ENCODE data around the gene BCLAF1.

Gene BCLAF1

DNA sequence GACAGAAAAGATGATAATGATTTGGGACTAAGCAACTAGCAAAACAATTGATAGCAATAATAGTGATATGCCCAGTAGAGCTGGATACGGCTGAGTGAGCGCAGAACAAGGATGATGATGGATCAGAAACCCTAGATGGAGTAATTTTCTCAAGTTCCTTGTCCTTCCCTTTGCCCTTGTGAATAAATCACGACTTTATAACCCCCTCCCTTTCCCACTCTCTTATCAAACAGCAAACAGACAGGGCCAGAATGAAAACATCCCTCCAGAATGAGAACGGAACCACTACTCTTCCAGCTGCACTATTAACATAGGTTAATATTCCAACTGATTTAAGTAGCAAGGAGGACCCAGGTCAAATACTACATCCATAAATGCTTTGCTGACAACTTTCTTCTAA is 38.3 kb downstream of the BCLAF1 start:
- DNase-seq (ENCODE audit: low read depth), result no peak
- TF ChIP-seq, protein P1, sequence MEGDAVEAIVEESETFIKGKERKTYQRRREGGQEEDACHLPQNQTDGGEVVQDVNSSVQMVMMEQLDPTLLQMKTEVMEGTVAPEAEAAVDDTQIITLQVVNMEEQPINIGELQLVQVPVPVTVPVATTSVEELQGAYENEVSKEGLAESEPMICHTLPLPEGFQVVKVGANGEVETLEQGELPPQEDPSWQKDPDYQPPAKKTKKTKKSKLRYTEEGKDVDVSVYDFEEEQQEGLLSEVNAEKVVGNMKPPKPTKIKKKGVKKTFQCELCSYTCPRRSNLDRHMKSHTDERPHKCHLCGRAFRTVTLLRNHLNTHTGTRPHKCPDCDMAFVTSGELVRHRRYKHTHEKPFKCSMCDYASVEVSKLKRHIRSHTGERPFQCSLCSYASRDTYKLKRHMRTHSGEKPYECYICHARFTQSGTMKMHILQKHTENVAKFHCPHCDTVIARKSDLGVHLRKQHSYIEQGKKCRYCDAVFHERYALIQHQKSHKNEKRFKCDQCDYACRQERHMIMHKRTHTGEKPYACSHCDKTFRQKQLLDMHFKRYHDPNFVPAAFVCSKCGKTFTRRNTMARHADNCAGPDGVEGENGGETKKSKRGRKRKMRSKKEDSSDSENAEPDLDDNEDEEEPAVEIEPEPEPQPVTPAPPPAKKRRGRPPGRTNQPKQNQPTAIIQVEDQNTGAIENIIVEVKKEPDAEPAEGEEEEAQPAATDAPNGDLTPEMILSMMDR (IDR thresholded peaks at IDR 0.05; ENCODE audit: insufficient read depth, low read depth, low read length, missing control alignments), result no peak
- no peak overlapping the region for H3K4me3 ChIP-seq (ENCODE audit: low read length)

DNA sequence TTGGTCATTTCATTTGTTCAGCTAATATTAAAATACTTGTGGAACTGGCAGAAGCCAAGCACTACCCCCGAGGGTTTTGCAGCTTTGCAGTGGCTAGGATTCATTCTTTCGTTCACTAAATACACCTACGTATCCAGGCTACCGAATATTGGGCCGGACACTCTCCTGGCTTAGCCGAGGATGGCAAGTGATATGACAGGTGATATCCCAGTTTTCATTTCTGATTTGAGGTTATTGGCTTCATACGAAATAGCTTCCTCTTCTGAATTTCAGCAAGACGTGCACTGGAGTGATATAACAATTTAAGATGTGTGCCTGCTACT is 39.0 kb downstream of the BCLAF1 start:
- peak overlapping the region; percentile 87 for H3K4me3 ChIP-seq (ENCODE audit: low read length)
- TF ChIP-seq, protein P1 (IDR thresholded peaks at IDR 0.05; ENCODE audit: insufficient read depth, low read depth, low read length, missing control alignments), result no peak
- DNase-seq (ENCODE audit: low read depth), result no peak

DNA sequence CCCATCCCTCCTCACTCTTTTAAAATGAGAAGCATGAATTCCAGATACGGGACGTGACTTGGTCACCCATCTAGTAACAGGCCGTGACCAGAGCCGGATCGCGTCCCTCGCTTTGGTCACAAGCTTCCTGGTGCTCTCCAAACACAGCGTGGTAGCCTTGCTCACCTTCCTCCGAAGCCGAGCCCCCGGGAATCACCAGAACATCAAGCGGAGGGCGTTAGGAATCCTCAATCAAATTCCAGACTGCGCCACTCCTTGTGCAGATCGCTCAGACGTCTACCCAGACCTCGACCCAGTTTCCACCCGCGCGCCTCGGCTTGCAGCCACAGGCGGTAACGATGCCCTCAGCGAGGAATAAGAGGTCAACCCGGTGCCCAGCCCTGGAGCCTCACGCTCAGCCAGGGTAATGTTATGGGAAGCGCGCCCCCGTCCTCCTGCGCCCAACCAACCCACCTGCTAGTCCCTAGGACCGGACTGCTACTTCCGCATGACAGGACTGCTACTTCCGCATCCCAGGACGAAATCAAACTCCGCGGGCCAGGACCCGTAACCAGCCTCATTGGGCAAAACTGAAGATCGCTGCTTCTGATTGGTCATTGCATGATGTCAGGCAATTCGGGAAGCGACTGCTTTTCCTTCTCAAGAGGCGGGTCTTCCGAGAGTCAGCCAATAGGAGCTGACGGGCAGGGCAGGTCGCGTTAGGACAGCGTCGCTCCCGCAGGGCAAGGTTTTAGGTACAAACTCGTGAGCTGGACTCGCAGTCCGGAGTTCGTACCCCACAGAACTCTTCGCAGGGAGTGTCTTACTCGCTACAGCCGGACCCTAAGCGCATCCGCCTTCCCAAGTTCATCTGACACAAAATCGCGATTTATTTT is 39.6 kb downstream of the BCLAF1 start, which contains the start of gene MTFR2:
Gene MTFR2 (minus strand): TSS at position 501 of the 875 bp plus-strand sequence. CDS start 1,212 bp downstream, outside the sequence.
- peak within 1 kb of the TSS; percentile 87 for H3K4me3 ChIP-seq (ENCODE audit: low read length)
- TF ChIP-seq, protein P1 (IDR thresholded peaks at IDR 0.05; ENCODE audit: insufficient read depth, low read depth, low read length, missing control alignments), result no peak
- DNase-seq (ENCODE audit: low read depth), result peak; percentile 100

DNA sequence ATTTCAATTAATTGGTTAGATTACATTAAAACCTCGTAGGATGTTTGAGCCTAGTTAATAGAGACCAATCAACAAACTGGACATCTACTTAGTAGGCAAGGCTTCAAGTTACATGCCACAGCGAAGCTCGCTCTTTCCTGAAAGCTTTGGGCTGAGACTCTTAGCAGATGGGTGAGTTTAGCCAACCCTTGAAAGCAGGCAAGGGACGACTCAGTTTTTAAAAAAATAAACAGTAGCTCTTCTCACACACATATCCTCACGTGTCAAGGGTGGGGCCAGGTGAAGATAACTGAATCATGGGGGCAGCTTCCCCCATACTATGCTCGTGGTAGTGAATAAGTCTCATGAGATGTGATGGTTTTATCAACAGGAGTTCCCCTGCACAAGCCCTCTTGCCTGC is 40.3 kb downstream of the BCLAF1 start:
- H3K4me3 ChIP-seq (ENCODE audit: low read length), result peak overlapping the region; percentile 87
- TF ChIP-seq, protein P1 (IDR thresholded peaks at IDR 0.05; ENCODE audit: insufficient read depth, low read depth, low read length, missing control alignments), result no peak
- peak; percentile 39 for DNase-seq (ENCODE audit: low read depth)

DNA sequence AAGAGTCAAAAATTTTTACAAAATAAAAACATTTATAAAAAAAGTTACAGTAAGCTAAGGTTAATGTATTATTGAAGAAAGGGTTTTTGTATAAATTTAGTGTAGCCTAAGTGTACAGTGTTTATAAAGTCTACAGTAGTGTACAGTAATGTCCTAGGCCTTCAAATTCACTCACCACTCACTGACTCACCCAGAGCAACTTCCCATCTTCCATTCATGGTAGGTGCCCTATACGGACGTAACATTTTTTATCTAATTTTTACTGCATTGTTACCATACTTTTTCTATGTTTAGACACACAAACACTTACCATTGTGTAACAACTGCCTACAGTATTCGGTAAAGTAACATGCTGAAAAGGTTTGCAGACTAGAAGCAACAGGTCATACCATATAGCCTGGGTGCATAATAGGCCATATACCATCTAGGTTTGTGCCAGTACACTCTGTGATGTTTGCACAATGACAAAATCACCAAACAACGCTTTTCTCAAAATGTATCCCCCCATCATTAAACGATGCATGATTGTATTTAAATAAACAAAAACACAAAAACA is 45.5 kb downstream of the BCLAF1 start:
- TF ChIP-seq, protein P1 (IDR thresholded peaks at IDR 0.05; ENCODE audit: insufficient read depth, low read depth, low read length, missing control alignments), result no peak
- no peak overlapping the region for H3K4me3 ChIP-seq (ENCODE audit: low read length)
- peak; percentile 15 for DNase-seq (ENCODE audit: low read depth)

DNA sequence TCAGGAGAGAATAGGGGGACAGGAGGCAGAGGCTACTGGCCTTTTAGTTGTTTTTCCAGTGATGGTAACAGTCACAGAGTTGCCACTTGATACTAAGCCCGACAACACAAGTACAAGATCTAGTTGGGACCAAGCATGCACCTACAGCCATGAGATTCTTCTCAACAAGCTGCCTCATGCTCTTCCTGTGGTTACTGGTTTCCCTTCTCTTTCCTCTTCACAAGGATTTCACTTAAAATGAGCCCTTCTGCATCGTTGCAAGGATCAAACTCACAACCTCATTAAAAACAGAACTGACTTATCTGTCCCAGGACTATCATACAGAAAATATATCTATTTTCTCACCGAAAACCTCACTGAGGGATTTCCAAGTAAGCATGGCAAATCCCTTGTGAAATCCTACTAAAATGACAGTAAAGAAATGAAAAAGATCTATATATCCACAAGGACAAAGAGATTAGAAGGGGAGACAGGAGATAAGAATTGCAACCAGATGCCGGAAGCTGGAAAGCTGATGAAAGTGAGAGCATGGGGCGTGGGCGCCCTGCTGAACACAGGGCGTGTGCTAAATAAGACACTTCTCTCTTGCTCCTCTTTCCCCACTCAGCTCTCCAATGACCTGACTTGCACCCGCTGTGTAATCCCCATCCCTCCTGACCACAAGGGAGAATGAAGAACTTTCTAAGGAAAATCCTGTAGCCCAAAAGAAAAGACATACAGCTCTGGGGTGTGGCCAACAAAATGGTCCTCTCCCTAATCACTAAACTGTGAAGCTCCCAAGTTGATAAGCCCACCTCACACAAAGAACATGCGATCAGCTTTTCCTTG is 53.0 kb downstream of the BCLAF1 start:
- no peak overlapping the region for H3K4me3 ChIP-seq (ENCODE audit: low read length)
- no peak for DNase-seq (ENCODE audit: low read depth)
- TF ChIP-seq, protein P1 (IDR thresholded peaks at IDR 0.05; ENCODE audit: insufficient read depth, low read depth, low read length, missing control alignments), result no peak
